Thyroid gland (tissue), 4 donors: ENCODE measurements around the gene PIBF1. TPM values are rescaled to one million over a fixed set of nuclear protein-coding genes. Genes with fewer than 3 reads are reported as not detected.

Experiments
- DNase-seq, 2 donors: peaks; one replicate each; pipeline ENCODE4 v3.0.0-alpha.2; 2019
- H3K27ac ChIP-seq, 3 donors: fragments of 200-600 bp; sonication (generic); 1 replicate in 2 of 3; 2 replicates in 1 of 3; pipeline ENCODE4 v1.5.1; 2016 to 2019; ENCODE audit warnings: mild to moderate bottlenecking in 1 of 3, moderate library complexity in 1 of 3
- H3K27me3 ChIP-seq: fragments of 200-600 bp; sonication (generic); one replicate; pipeline ENCODE4 v1.5.1; 2019
- H3K36me3 ChIP-seq, 2 donors: fragments of 200-600 bp; sonication (generic); one replicate each; pipeline ENCODE4 v1.5.1; 2016 to 2019
- H3K4me1 ChIP-seq, 2 donors: fragments of 200-600 bp; sonication (generic); one replicate each; pipeline ENCODE4 v1.5.1; 2017 to 2019
- H3K4me3 ChIP-seq, 3 donors: fragments of 200-600 bp; sonication (generic); replicated peaks in 1 of 3; 1 replicate in 2 of 3; 2 replicates in 1 of 3; pipeline ENCODE4 v1.5.1; 2016; ENCODE audit warnings: mild to moderate bottlenecking in 1 of 3
- H3K9me3 ChIP-seq: fragments of 200-600 bp; sonication (generic); one replicate; pipeline ENCODE4 v1.5.1; 2017
- CTCF ChIP-seq, 6 experiments: fragments of 200-600 bp in 3 of 6; fragments of 450-650 bp in 3 of 6; sonication (generic) in 3 of 6; IDR thresholded peaks; one replicate each; pipeline ENCODE4 v1.5.1; 2016 to 2019; ENCODE audit warnings: antibody characterized with exemption in 6 of 6, mild to moderate bottlenecking in 2 of 6, inconsistent platforms in 1 of 6, moderate library complexity in 1 of 6
- POLR2A ChIP-seq, 2 donors: fragments of 450-650 bp; IDR thresholded peaks; one replicate each; pipeline ENCODE4 v1.6.1; 2017; ENCODE audit warnings: antibody characterized with exemption in 2 of 2, mild to moderate bottlenecking in 2 of 2, moderate library complexity in 1 of 2
- WGBS, 2 donors: methylation state at CpG; one replicate each; pipeline ENCODE4 v1.1.5; 2017; 5-methylcytosine and 5-hydroxymethylcytosine counted together
- intact Hi-C: fragments of 100-400 bp; cut with DNase I; formaldehyde crosslinking; loops from one replicate; pipeline ENCODE4 v1.15.1; 2023
- total RNA-seq, 4 donors: library from RNA; depleted of rRNA; stranded (reverse); fragments of >200 nt; gene quantifications; one replicate each; pipeline ENCODE4 v1.2.3, GENCODE V29; 2016

Gene PIBF1
- total RNA-seq, 4 donors from 2014 or later = 30.2 to 51.4 (median 37.5) TPM

GRCh38 chr13:72985610-72986009 lies 203.7 kb downstream of the PIBF1 start:
- H3K4me1 ChIP-seq = peaks cover 9 to 10% of the 10 kb centered on the region in 2 donors
- H3K4me3 ChIP-seq = no peak overlapping the region
- H3K27me3 ChIP-seq = no peaks in the 10 kb centered on the region
- 88 to 92% methylated on average over 1 of the region's 1 CpG for WGBS, 2 donors
- no peak for DNase-seq
- no peaks in the 10 kb centered on the region for H3K36me3 ChIP-seq
- TF ChIP-seq POLR2A (IDR thresholded peaks at IDR 0.05) = no peak
- TF ChIP-seq CTCF (IDR thresholded peaks at IDR 0.05) = no peak
- intact Hi-C loops = no loop called here
- no peak overlapping the region for H3K27ac ChIP-seq
- no peaks in the 10 kb centered on the region for H3K9me3 ChIP-seq

GRCh38 chr13:72986197-72986596 lies 204.3 kb downstream of the PIBF1 start:
- intact Hi-C loops = no loop called here

GRCh38 chr13:72990953-72991352 lies 209.0 kb downstream of the PIBF1 start:
- Histone ChIP-seq H3K27ac (no peak overlapping the region), H3K36me3 (no peaks in the 10 kb centered on the region), H3K9me3 (no peaks in the 10 kb centered on the region), H3K4me3 (no peak overlapping the region), H3K4me1 (no peaks in the 10 kb centered on the region), H3K27me3 (no peaks in the 10 kb centered on the region)
- TF ChIP-seq CTCF (IDR thresholded peaks at IDR 0.05) (no peak), POLR2A (IDR thresholded peaks at IDR 0.05) (no peak)
- intact Hi-C loops = no loop called here
- DNase-seq = no peak
- 81 to 97% methylated on average over 3 of the region's 3 CpGs for WGBS, 2 donors

More at GRCh38 chr13:72986197-72986596, 204.3 kb downstream of the PIBF1 start:
- 94 to 96% methylated on average over 1 of the region's 1 CpG for WGBS, 2 donors
- Histone ChIP-seq H3K27me3 (no peaks in the 10 kb centered on the region), H3K4me1 (peaks cover 9 to 10% of the 10 kb centered on the region in 2 donors), H3K9me3 (no peaks in the 10 kb centered on the region), H3K27ac (no peak overlapping the region), H3K4me3 (no peak overlapping the region), H3K36me3 (no peaks in the 10 kb centered on the region)
- DNase-seq = no peak
- TF ChIP-seq CTCF (IDR thresholded peaks at IDR 0.05) (no peak), POLR2A (IDR thresholded peaks at IDR 0.05) (no peak)

- H3K27ac ChIP-seq = no peak overlapping the region
- no peak for DNase-seq
Observed at GRCh38 chr13:72998012-72998411, 216.1 kb downstream of the PIBF1 start.

More at GRCh38 chr13:72998012-72998411, 216.1 kb downstream of the PIBF1 start:
- H3K36me3 ChIP-seq = no peaks in the 10 kb centered on the region
- H3K9me3 ChIP-seq = no peaks in the 10 kb centered on the region
- H3K4me3 ChIP-seq = no peak overlapping the region
- H3K4me1 ChIP-seq = no peaks in the 10 kb centered on the region
- H3K27me3 ChIP-seq = no peaks in the 10 kb centered on the region
- intact Hi-C loops = no loop called here
- TF ChIP-seq POLR2A (IDR thresholded peaks at IDR 0.05) = no peak
- TF ChIP-seq CTCF (IDR thresholded peaks at IDR 0.05) = no peak
- WGBS, 2 donors = 97 to 98% methylated on average over 4 of the region's 4 CpGs
